Suprapubic skin (tissue), 4 donors: ENCODE results near the gene DNASE1L3.

Source experiments
- EP300 ChIP-seq: sonication (generic); formaldehyde crosslinking; IDR thresholded peaks from one replicate; pipeline ENCODE4 v1.6.1; 2017; ENCODE audit warnings: antibody characterized with exemption
- POLR2A ChIP-seq, 2 donors: fragments of 450-650 bp; IDR thresholded peaks; one replicate each; pipeline ENCODE4 v1.6.1; 2017; ENCODE audit warnings: antibody characterized with exemption in 2 of 2, mild to moderate bottlenecking in 2 of 2, moderate library complexity in 2 of 2
- POLR2AphosphoS5 ChIP-seq, 3 donors: sonication (generic); formaldehyde crosslinking; IDR thresholded peaks; one replicate each; pipeline ENCODE4 v1.6.1; 2017; ENCODE audit warnings: antibody characterized with exemption in 3 of 3
- TF ChIP-seq, protein P1 (sequence below), 2 donors: fragments of 200-600 bp in 1 of 2; fragments of 450-650 bp in 1 of 2; sonication (generic) in 1 of 2; IDR thresholded peaks; one replicate each; pipeline ENCODE4 v1.5.1; 2016 to 2019; ENCODE audit warnings: antibody characterized with exemption in 2 of 2, mild to moderate bottlenecking in 1 of 2, moderate library complexity in 1 of 2

DNA sequence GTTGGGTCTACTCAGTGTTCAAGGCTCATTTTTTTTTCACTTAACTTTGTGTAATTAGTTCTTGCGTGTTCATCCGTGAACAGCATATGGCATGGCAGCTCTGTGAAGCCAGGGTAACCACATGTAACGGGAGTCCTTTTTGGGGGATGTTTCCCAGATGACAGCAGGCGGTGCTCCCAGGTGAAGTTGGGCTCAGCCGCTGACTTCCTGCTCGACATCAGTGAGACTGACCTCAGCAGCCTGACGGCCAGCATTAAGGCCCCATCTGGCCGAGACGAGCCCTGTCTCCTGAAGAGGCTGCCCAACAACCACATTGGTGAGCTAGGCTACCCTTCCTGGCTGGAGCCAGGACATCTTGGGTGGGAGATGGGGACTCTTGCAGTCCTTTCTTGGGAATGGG lies 62.7 kb downstream of the DNASE1L3 start:
- TF ChIP-seq, protein P1, sequence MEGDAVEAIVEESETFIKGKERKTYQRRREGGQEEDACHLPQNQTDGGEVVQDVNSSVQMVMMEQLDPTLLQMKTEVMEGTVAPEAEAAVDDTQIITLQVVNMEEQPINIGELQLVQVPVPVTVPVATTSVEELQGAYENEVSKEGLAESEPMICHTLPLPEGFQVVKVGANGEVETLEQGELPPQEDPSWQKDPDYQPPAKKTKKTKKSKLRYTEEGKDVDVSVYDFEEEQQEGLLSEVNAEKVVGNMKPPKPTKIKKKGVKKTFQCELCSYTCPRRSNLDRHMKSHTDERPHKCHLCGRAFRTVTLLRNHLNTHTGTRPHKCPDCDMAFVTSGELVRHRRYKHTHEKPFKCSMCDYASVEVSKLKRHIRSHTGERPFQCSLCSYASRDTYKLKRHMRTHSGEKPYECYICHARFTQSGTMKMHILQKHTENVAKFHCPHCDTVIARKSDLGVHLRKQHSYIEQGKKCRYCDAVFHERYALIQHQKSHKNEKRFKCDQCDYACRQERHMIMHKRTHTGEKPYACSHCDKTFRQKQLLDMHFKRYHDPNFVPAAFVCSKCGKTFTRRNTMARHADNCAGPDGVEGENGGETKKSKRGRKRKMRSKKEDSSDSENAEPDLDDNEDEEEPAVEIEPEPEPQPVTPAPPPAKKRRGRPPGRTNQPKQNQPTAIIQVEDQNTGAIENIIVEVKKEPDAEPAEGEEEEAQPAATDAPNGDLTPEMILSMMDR (IDR thresholded peaks at IDR 0.05): no peak
- no peak for TF ChIP-seq EP300
- TF ChIP-seq POLR2A (IDR thresholded peaks at IDR 0.05): no peak
- TF ChIP-seq POLR2AphosphoS5 (IDR thresholded peaks at IDR 0.05): no peak
